HG02981 (cell line): Measurements from ENCODE around the gene GPR151.

Source experiments
- ATAC-seq: cut with Tn5 transposase; IDR thresholded peaks from one replicate; pipeline ENCODE4 v1.9.1; 2021; ENCODE audit warnings: mild to moderate bottlenecking, moderate library complexity; ENCODE audit not compliant: unreplicated experiment

GPR151 gene

DNA sequence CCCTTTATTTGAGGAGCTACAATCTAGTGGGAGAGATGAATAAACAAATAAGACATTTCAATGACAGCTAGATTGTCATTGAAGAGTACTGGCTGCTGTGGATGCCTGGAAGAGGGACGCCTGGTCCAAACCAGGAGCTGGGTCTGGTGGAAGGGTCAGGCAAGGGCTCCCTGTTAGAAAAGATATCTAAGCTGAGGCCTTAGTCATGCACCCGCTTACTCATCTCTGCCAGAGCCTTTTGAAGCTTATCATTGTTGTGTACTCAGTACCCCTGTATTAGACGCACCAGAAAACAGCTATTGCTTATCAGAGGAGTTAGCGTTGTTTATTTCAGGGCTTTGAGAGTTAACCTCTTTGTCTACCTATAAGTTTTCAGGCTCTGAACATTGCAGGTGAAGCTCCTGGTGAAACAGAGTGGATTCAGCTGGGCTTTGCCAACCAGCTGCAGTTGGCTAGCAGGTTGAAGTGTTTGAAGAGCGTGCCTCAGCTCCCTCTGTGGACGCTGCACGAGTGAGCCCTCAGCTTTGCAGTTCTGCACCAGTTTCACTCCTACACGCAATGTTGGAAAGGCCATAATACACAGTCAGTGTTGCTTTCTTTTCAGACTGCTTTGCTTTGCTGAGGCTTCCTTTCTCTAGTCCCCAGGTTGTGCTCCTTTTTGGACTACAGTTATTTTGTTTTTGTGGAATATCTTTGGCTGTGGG is 5.6 kb upstream of the GPR151 start:
- no peak for ATAC-seq

GRCh38 chr5:146520731-146521130 is 4.7 kb upstream of the GPR151 start:
- no peak for ATAC-seq

GRCh38 chr5:146519554-146519953 is 3.6 kb upstream of the GPR151 start:
- no peak for ATAC-seq

DNA sequence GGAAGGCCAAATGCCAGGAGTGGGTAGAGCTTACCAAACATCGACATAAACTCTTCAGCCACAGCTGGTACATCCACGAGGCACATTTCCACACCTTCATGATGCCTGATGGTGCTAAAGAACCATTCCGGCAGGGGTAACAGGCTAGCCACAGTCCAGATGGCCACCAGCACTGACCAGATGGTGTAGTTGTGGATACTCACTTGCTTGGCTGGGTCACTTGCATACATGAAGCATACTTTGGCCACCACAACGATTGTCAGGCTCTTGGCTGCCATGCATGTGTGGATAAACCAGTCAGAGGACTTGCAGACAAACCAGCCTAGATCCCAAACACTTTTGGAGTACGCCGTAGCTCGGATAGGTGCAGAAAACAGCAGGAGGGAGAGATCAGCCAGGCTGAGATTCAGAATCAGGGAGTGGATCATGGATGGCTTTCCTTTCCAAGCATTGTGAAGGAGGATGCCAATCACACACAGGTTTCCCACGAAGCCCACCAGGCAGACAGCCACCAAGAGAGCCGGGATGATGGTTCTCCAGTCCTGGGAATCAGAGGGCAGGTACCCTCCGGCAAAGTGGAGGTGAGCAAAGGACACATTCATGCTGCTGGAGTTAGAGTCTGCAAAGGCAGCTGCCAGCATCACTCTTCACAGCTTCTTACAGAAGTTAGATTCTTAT is 378 bp downstream of the GPR151 start:
- ATAC-seq, result no peak

DNA sequence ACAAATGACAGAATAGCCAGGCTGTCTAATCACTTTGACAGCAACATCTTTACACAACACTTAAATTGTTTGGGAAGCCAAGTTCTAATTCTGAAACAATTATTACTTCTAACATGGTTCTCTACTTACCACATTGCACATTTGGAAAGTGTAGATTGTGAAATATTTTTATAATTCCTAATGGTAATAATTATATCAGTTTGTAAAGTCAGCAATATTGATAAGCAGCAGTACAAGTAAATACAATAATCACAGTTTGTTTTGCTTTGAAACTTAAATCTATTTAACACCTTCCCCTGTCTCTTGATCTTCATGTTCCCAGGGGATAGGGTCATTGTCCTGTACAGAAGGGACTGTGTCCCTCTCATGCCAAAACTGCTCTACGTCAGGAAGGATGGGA is 1.4 kb downstream of the GPR151 start:
- no peak for ATAC-seq

- ATAC-seq, result no peak
Measured at GRCh38 chr5:146513462-146513861, 2.5 kb downstream of the GPR151 start.

DNA sequence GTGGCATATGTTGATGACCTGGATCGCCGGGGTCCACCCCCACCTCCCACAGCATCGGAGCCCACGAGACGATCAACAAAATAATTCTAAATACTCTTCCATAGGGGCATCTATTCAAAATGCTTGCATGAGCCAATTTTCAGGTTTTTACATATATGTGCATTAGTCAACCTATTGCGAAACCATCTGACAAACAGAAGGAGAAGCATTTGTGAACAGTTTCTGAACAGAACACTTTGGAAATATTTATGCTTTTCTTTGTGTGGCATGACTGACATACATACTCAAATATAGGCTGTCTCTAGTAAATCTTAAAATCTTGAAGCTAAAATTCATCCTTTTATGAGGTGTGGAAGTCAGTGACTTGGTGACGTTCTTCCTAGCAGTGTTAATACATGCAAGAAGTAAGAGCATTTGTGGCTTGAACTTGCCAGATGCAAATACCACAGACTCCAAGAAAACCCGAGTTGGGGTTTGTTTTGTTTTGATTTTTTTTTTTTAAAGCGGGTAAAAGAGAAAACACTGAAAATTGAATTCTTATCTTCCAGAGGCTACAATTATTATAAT is 5.3 kb downstream of the GPR151 start:
- no peak for ATAC-seq

GRCh38 chr5:146507428-146507827 is 8.6 kb downstream of the GPR151 start:
- no peak for ATAC-seq

DNA sequence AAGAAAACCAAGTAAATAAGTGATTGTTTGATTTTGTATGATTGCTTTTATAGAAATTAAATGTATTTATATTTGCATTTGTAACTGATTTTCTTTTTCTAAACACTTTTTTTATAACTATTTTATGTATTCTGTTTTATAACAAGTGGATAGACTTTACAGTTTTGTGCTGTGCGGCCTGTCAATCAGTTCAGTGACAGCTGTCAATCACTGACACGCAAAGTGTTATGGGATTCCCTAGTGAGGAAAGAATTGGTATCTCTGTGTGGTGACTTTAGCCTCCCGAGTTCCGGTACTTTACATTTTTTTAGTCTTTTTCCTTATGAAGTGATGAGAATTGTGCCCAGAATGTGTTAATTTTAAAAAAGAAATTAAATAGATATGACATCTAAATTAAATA is 16.3 kb downstream of the GPR151 start:
- no peak for ATAC-seq

GRCh38 chr5:146494656-146495055 is 21.3 kb downstream of the GPR151 start:
- ATAC-seq, result no peak

- no peak for ATAC-seq
Measured at GRCh38 chr5:146490089-146490843, 25.7 kb downstream of the GPR151 start.

GRCh38 chr5:146484714-146485391 is 31.1 kb downstream of the GPR151 start:
- no peak for ATAC-seq

DNA sequence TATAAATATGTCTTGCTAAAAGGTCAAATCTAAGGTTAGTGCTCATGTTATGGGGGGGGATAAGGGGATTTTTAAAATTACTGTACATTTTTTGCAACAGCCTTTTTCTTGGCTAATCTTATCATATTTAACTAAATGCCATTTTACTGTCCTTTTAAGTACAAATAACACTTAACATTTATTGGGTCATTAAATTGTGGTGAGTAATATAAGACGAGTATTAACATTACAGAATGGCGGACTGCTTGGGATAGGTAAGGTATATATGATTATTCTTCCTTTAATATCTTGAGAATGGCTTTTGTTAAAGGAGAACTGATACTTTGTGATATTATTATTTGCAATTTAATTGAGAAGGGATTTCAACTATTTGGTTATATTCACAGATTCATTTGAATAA is 33.2 kb downstream of the GPR151 start:
- no peak for ATAC-seq

- ATAC-seq, result no peak
Measured at GRCh38 chr5:146475906-146476305, 40.1 kb downstream of the GPR151 start.

DNA sequence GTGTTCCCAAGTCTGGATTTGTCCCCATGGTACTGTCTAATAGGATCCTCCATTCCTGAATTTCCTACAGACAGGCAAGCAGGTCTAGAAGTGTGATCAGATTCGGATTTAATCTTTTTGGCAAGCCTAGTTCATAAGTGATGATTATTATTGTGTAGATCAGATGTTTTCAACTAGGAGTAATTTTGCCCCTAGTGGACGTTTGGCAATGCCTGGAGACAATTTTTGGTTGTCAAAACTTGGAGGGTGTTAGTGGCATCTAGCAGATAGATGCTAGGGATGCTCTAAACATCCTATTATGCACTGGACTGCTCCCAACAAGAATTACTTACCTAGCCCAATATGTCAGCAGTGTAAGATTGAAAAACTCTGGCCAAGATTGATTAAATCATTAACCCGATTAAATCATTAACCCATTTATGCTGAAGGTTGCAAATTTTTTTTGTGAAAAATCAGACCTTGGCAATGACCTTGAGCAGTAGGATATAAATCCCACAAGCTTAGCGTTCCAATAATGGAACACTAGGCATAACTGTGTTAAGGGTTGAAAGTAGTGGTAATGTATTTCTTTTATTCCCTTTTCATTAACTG is 40.7 kb downstream of the GPR151 start:
- no peak for ATAC-seq

DNA sequence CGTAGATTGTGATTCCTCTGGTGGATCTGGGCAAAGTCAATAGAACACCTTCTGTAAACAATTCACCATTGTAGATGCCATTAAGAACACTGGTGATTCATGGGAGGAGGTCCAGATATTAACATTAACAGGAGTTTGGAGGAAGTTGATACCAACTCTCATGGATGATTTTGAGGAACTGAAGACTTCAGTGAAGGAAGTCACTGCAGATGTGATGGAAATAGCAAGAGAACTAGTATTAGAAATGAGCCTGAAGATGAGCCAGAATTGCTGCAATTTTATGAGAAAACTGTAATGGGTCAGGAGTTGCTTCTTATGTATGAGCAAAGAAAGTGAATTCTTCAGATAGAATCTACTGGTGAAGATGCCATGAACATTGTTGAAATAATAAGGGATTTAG is 41.9 kb downstream of the GPR151 start:
- no peak for ATAC-seq

GRCh38 chr5:146467760-146468159 is 48.2 kb downstream of the GPR151 start:
- no peak for ATAC-seq

- no peak for ATAC-seq
Measured at GRCh38 chr5:146466521-146467349, 49.3 kb downstream of the GPR151 start.

DNA sequence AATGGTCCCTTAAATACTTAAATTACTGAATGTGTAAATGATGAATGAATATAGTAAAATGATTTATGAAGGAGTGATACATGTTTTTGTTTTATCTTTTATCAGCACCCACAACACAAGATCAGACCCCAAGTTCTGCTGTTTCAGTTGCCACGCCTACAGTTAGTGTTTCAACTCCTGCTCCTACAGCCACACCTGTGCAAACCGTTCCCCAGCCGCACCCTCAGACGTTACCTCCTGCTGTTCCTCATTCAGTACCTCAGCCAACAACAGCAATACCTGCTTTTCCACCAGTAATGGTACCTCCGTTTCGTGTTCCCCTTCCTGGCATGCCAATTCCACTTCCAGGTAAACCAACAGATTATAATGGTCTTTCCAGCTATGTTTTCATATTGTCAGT is 52.5 kb downstream of the GPR151 start:
- no peak for ATAC-seq
